HG03521 (cell line): Measurements from ENCODE around the gene NAA60.

Experiments used
- ATAC-seq: cut with Tn5 transposase; IDR thresholded peaks from one replicate; pipeline ENCODE4 v1.9.1; 2021; ENCODE audit warnings: mild to moderate bottlenecking, moderate library complexity; ENCODE audit not compliant: unreplicated experiment

NAA60 gene

DNA sequence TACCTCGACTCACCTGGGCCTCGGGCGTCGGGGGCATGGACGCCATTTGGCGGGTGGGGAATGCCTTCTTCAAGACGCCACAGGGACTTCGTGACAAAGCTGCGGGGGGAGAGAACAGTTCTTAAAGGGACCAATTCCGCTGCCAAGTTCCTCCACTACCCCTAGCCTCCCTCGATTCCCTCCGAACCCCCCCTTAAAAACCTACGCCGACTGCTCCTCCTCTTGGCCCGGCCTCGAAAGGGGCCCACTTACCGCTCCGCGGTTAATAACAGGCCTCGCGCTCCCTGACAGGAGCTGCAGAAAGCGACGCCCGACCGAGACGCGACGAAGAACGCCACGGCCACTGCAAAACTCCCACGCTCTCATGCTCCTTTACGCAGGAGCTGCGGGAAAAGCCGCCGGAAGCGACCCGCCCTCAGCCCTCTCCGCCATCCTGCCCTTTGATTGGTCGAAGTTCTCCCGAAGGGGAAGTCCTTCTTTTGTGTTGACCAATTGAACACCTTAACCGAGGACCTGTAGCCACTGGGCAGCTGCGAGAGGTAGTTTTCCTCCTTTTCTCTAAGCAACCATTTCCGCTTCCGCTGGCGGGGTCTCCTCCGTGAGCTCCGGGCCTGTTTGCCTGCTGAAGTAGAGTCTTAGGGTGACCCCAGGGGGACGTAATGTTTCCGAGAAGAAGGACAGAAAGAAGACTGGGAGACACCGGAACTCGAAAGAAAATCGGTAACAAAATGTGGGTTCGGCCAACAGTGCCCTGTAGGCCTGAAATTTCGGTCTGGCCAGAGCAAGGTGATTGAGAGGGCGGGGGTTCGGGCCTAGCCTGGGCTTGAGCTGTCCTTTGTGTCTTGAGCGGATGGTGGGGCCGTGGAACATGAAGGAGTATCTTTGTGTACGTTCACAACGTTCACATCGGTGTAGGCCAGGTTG, at the start of gene NAA60, which contains the start of gene ZNF597:
TSS of gene NAA60 (plus strand) at position 573 of the 924 bp plus-strand sequence. CDS start 32,548 bp downstream, outside the sequence.
TSS of gene ZNF597 (minus strand) at position 397 of the 924 bp plus-strand sequence. CDS start at position 46, 351 bp downstream.
- ATAC-seq: peak; percentile 93

DNA sequence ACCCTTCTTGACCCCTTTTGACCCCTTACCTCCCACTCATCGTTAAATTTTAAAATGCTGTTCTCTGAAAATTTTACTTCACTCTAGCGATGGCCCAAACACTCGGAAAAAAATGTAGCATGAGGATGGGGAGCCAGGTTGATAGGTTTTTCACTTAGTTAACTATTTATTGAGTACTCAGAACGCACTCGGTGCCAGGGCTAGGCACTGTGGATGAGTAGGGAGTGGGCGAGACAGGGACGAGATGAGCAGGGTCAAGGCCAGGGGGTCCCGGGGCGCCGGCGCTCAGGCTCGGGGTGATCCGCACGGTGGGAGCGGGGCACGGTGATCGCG, 43.1 kb upstream of the NAA60 start:
- ATAC-seq: no peak

GRCh38 chr16:3400779-3401688, 42.4 kb upstream of the NAA60 start, which contains the start of the genes ZNF174 and ZSCAN32:
TSS of gene ZNF174 (plus strand) at chr16:3401215. CDS start at chr16:3402005, 790 bp downstream.
TSS of gene ZSCAN32 (minus strand) at chr16:3401004. CDS start at chr16:3397557, 3,447 bp downstream.
- ATAC-seq: peak; percentile 96

DNA sequence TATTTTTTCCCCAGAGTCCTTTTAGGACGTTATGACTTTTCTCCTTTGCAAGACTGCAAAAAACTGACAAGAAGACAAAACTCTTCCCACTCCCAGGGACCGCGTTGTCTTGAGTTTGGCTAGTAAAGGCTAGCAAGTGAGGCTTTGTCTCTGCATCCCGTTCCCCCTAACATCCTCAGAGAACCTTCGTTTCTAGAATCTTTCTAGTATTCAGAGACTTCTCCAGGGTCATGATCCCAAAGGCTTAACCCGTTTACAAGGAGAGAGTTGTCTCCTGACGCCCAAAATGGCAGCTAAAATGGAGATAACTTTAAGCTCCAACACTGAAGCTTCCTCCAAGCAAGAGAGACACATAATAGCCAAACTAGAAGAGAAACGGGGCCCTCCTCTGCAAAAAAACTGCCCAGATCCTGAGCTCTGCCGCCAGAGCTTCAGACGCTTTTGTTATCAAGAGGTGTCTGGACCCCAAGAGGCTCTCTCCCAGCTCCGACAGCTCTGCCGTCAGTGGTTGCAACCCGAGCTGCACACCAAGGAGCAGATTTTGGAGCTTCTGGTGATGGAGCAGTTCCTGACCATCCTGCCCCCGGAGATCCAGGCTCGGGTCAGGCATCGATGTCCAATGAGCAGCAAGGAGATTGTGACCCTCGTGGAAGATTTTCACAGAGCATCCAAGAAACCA, 41.6 kb upstream of the NAA60 start:
- no peak for ATAC-seq

- no peak for ATAC-seq
Measured at GRCh38 chr16:3408561-3409197, 34.8 kb upstream of the NAA60 start.

- no peak for ATAC-seq
Measured at GRCh38 chr16:3413730-3414379, 29.6 kb upstream of the NAA60 start.

DNA sequence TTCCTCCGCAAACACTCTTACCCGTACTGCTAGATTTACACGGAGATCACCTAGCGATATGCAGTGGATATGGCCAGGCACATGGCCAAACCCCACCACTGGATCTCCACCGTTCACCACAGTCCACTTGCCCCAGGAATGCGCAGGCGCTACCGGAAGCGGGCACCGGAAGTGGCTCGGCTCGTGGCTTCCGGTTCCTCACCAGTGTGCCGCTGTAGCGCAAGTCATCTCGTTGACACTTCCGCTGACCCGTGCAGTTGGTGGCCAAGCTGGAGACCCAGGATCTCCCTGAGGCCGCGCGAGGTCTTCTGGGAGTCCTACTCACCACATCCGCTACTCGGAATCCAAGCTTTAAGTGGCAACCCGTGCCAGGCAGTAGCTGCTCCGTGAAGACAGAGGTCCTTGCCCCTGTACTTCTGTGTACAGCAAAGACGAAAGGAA, 11.7 kb upstream of the NAA60 start:
- no peak for ATAC-seq

GRCh38 chr16:3434373-3434772, 9.1 kb upstream of the NAA60 start:
- no peak for ATAC-seq

DNA sequence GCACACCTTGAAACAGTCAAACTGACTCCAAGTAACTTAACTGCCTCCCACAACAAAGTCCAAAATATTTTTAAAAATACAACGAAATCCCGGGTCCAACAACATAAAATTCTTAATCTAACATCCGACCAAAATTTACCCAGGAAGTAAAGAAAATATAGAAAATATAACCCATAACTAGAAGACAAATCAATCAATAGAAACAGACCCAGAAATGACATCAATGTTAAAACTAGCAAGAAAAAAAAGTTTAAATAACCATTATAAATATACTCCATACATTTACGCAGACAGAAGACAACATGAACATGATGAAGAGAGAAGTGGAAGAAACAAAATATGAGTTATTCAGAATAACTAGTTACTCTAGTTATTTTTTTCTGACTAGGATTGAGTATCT, 3.8 kb upstream of the NAA60 start:
- ATAC-seq: no peak

- ATAC-seq: peak; percentile 18
Measured at GRCh38 chr16:3444032-3444388, 530 bp downstream of the NAA60 start.

DNA sequence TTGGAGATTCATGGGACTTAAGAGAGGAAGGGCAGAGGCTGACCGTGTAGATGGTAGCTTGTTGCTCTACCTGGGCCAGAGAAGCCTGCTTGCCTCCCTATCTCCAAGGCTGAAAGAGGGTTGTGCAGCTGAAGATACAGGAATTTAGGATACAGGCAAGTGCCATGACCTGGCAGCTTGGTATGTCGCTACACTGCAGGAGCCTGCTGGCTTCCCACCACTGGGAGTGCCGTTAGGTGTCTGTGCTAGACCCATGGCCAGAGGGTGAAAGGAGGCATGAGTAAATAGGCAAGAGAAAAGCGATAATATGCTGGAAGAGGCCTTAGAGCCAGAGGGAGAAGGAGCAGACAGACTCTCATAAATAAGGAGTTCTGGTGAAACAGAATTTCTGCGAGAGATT, 10.6 kb downstream of the NAA60 start:
- ATAC-seq: no peak

DNA sequence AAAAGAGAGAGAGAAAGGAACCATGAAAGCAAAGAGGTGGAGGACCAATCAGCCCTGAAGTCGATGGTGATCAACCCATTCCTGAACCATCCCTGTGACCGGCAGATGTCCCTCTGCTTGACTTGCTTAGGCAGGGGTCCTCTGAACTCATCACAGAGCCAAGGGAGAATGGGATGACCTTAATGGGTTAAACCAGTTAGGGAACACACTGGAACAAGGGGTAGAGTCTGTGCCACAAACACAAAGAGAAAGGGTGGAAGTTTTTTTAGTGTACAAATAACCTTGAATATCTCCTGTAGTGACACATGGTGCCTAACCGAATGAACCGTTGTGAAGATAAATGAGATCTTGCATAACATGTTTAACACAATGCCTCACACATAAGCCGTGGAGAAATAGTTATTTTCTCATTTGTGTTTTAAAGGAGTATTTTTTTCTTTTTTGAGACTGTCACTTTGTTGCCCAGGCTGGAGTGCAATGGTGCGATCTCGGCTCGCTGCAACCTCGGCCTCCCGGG, 11.2 kb downstream of the NAA60 start:
- no peak for ATAC-seq

DNA sequence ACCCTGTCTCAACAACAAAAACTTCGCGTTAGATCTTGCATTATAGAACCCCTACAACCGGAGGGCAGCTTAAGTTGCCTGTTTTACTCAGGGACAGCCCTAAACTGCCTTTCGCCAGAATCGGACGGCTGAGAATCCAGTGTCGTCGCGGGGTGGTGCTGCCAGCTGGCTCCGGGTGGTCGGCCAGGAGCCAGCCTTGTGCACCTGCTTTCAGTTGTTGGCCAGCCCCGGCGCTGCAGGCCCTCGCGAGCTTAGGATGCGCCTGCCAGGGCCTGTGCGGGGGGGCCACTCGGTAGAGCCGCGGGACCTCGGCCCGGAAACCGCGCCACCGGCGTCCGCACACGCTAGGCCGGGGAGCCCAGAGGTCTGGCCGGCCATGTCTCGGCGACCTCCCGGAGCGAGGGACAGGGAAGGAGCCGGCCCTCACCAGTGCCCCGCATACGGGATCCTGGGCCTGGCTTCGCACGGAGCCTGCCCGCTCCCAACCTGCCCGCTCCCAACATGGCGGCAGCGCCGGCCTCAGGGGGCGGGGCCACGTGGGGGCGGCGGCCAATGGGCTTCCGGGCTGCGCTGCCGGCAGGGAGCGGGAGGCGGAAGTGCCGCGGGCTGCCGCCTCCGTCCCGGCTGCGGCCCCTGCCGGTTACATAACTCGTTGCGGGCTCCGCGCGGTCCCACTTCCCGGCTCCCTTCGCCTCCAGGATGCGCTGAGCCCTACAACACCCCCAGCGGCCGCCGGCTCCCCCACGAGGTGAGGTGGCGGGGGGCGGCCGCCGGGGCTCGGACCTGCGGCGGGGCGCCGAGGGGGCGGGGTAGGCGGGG, 14.2 kb downstream of the NAA60 start:
- peak; percentile 80 for ATAC-seq

- no peak for ATAC-seq
Measured at GRCh38 chr16:3458278-3458851, 14.9 kb downstream of the NAA60 start.

GRCh38 chr16:3458852-3459361, 15.4 kb downstream of the NAA60 start:
- no peak for ATAC-seq

DNA sequence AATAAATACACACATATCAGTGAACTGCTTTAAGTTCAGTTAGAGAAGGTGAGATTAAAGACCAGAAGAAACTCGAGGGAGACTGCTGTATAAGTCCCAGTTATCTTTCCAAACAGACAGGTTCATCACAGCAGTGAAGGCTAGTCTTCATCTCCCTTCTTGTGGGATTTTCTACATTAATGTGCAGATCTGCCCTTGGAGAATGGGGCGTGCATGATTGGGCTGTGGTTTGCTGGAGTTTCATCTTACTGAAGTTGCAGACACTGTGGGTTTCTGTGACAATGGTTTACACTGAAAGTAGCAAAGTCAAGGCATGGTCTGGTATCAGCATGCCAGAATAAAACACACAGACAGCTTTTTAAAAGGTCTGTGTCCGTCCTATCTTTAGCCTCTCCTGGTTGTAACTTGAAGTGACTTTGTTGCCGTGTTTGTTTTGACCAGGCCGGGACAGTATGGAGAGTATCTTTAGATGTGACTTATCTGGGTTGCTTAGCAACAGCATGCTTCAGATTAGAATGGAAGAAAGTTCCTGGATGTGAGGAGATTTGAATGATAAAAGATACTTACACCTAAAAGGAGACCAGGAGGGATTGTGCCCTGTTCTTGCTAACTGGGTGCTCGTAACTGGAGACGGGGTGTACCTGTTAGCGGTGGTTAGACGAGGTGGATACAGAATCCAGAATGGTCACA, 16.1 kb downstream of the NAA60 start:
- no peak for ATAC-seq

- no peak for ATAC-seq
Measured at GRCh38 chr16:3460121-3460520, 16.6 kb downstream of the NAA60 start.

DNA sequence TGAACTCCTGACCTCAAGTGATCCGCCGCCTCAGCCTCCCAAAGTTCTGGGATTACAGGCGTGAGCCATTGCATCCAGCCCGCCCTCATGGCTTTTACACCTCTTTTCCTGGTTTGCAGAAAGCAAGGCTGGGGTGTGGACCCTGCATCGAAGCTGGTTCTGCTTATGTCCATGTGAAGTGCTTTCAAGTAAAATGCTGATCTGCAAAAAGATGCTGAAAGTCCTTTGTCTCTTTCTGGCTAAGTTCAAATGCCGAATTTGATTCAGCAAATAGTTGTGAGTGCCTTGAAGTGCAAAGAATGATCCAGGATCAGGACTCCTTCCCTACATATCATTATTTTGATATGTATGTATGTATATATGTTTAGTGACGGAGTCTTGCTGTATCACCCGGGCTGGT, 17.1 kb downstream of the NAA60 start:
- ATAC-seq: no peak
